SK-N-SH treated with all-trans-retinoic acid at 6 μM for 48 hours (cell line): ENCODE data around the gene CD163.

ENCODE experiments used
- ARNTL ChIP-seq: fragments of 450-650 bp; formaldehyde crosslinking; IDR thresholded peaks from 2 replicates; pipeline ENCODE4 v1.5.0; 2020; ENCODE audit warnings: low read depth, mild to moderate bottlenecking, moderate library complexity, borderline replicate concordance
- CSDC2 ChIP-seq: fragments of 250-450 bp; sonication (Bioruptor Pico); IDR thresholded peaks from 2 replicates; pipeline ENCODE4 v1.5.0; 2020; ENCODE audit warnings: mild to moderate bottlenecking, moderate library complexity
- ESRRG ChIP-seq: fragments of 250-450 bp; sonication (Bioruptor Pico); IDR thresholded peaks from 2 replicates; pipeline ENCODE4 v1.6.1; 2021; ENCODE audit warnings: mild to moderate bottlenecking
- OSR1 ChIP-seq: fragments of 250-450 bp; sonication (Bioruptor Pico); IDR thresholded peaks from 2 replicates; pipeline ENCODE4 v1.8.0; 2022; ENCODE audit warnings: moderate library complexity, mild to moderate bottlenecking, inconsistent platforms
- RARB ChIP-seq: fragments of 250-450 bp; sonication (Bioruptor Pico); IDR thresholded peaks from 2 replicates; pipeline ENCODE4 v1.8.0; 2021; ENCODE audit warnings: mild to moderate bottlenecking, moderate library complexity
- TOX ChIP-seq: fragments of 250-450 bp; sonication (Bioruptor Pico); IDR thresholded peaks from 2 replicates; pipeline ENCODE4 v1.8.0; 2021; ENCODE audit warnings: mild to moderate bottlenecking, moderate library complexity, borderline replicate concordance
- ZC3H10 ChIP-seq: fragments of 250-450 bp; sonication (Bioruptor Pico); IDR thresholded peaks from 2 replicates; pipeline ENCODE4 v1.5.1; 2021; ENCODE audit warnings: mild to moderate bottlenecking, moderate library complexity
- ZFP3 ChIP-seq: fragments of 250-450 bp; sonication (Bioruptor Pico); IDR thresholded peaks from 2 replicates; pipeline ENCODE4 v1.5.0; 2020; ENCODE audit warnings: mild to moderate bottlenecking, moderate library complexity
- TF ChIP-seq, protein P1 (sequence below): fragments of 250-450 bp; sonication (Bioruptor Pico); IDR thresholded peaks from 2 replicates; pipeline ENCODE4 v1.8.0; 2020; ENCODE audit warnings: mild to moderate bottlenecking, moderate library complexity, borderline replicate concordance
- TF ChIP-seq, protein P2 (sequence below): fragments of 250-450 bp; sonication (Bioruptor Pico); IDR thresholded peaks from 2 replicates; pipeline ENCODE4 v1.5.1; 2020; ENCODE audit warnings: low read depth, mild to moderate bottlenecking, moderate library complexity
- TF ChIP-seq, protein P3 (sequence below): fragments of 250-450 bp; sonication (Bioruptor Pico); IDR thresholded peaks from 2 replicates; pipeline ENCODE4 v1.5.1; 2021; ENCODE audit warnings: mild to moderate bottlenecking, moderate library complexity

DNA sequence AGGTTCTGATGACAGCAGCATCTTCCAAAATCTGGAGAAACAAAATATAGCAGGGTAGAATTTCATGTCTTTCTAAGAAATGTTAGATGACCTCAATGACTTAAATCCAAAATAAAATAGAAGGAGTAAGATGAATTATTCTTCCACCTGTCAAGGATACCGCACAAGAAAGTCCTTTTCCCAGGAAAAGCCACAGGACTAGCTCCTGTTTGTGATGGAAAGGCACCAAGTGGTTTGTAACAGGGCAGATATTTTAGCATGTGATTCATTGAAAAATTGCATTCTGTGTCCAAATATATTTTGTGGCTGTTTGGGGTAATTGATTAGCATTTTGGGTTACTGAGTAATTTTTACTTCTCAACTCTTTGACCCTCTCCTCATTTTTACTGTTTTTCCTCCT, 62.4 kb downstream of the CD163 start:
- TF ChIP-seq CSDC2 (CRISPR knock-in tag) (no peak), ARNTL (no peak), ESRRG (CRISPR knock-in tag) (no peak), TOX (CRISPR knock-in tag) (no peak), RARB (CRISPR knock-in tag) (no peak), OSR1 (CRISPR knock-in tag) (no peak), ZC3H10 (CRISPR knock-in tag) (no peak), ZFP3 (CRISPR knock-in tag) (no peak)
- TF ChIP-seq, protein P1, sequence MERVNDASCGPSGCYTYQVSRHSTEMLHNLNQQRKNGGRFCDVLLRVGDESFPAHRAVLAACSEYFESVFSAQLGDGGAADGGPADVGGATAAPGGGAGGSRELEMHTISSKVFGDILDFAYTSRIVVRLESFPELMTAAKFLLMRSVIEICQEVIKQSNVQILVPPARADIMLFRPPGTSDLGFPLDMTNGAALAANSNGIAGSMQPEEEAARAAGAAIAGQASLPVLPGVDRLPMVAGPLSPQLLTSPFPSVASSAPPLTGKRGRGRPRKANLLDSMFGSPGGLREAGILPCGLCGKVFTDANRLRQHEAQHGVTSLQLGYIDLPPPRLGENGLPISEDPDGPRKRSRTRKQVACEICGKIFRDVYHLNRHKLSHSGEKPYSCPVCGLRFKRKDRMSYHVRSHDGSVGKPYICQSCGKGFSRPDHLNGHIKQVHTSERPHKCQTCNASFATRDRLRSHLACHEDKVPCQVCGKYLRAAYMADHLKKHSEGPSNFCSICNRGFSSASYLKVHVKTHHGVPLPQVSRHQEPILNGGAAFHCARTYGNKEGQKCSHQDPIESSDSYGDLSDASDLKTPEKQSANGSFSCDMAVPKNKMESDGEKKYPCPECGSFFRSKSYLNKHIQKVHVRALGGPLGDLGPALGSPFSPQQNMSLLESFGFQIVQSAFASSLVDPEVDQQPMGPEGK (CRISPR knock-in tag), result no peak
- TF ChIP-seq, protein P2, sequence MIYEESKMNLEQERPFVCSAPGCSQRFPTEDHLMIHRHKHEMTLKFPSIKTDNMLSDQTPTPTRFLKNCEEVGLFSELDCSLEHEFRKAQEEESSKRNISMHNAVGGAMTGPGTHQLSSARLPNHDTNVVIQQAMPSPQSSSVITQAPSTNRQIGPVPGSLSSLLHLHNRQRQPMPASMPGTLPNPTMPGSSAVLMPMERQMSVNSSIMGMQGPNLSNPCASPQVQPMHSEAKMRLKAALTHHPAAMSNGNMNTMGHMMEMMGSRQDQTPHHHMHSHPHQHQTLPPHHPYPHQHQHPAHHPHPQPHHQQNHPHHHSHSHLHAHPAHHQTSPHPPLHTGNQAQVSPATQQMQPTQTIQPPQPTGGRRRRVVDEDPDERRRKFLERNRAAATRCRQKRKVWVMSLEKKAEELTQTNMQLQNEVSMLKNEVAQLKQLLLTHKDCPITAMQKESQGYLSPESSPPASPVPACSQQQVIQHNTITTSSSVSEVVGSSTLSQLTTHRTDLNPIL (CRISPR knock-in tag), result no peak
- TF ChIP-seq, protein P3, sequence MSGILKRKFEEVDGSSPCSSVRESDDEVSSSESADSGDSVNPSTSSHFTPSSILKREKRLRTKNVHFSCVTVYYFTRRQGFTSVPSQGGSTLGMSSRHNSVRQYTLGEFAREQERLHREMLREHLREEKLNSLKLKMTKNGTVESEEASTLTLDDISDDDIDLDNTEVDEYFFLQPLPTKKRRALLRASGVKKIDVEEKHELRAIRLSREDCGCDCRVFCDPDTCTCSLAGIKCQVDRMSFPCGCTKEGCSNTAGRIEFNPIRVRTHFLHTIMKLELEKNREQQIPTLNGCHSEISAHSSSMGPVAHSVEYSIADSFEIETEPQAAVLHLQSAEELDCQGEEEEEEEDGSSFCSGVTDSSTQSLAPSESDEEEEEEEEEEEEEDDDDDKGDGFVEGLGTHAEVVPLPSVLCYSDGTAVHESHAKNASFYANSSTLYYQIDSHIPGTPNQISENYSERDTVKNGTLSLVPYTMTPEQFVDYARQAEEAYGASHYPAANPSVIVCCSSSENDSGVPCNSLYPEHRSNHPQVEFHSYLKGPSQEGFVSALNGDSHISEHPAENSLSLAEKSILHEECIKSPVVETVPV (CRISPR knock-in tag), result no peak
